Measurements from ENCODE around the gene PFAS. TPM values are rescaled to one million over a fixed set of nuclear protein-coding genes. Genes with fewer than 3 reads are reported as not detected.

PFAS gene
- total RNA-seq, 1 donor, result 37.0 TPM

DNA sequence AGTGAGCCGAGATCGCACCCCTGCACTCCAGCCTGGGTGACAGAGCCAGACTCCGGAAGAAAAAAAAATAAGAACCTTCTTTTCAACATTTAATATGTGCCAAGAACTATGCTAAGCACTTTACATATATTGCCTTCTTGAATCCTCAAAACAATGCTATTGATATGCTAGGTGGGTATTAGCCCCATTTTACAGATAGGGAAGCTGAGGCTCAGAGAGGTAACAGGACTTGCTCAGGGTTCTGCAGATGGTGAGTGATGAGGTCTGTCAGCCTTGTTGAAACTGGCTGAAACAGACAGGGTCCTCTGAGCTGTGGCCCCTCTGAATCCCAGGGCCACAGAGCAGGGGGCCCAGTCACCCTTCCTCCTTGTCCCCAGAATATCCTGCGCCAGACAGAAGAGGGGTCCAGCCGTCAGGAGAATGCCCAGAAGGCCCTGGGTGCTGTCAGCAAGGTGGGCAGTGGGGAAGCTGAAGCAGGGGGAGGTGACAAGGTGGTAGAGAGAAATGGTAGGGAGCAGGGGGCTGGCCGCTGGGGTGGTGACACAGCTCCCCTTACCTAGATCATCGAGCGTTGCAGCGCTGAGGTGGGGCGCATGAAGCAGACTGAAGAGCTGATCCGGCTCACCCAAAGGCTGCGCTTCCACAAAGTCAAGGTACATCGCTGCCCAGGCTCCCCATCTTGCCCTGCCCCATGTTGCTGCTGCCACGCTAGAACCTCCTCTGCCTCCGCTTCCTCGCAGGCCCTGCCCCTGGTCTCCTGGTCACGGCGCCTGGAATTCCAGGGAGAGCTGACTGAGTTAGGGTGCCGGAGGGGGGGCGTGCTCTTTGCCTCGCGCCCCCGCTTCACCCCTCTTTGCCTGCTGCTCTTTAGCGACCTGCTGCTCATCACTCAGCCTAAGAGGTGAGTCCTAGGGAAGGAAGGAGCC is 69.2 kb downstream of the PFAS start:
- no peak for DNase-seq (ENCODE audit: low read depth)
- TF ChIP-seq, protein P1, sequence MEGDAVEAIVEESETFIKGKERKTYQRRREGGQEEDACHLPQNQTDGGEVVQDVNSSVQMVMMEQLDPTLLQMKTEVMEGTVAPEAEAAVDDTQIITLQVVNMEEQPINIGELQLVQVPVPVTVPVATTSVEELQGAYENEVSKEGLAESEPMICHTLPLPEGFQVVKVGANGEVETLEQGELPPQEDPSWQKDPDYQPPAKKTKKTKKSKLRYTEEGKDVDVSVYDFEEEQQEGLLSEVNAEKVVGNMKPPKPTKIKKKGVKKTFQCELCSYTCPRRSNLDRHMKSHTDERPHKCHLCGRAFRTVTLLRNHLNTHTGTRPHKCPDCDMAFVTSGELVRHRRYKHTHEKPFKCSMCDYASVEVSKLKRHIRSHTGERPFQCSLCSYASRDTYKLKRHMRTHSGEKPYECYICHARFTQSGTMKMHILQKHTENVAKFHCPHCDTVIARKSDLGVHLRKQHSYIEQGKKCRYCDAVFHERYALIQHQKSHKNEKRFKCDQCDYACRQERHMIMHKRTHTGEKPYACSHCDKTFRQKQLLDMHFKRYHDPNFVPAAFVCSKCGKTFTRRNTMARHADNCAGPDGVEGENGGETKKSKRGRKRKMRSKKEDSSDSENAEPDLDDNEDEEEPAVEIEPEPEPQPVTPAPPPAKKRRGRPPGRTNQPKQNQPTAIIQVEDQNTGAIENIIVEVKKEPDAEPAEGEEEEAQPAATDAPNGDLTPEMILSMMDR (IDR thresholded peaks at IDR 0.05; ENCODE audit: insufficient read depth, low read length), result no peak
- H3K4me3 ChIP-seq (ENCODE audit: low read depth, low read length), result no peak overlapping the region

Other genes with a start within 250 kb of the PFAS start
- not detected in 2 replicates for gene GUCY2D, start 246.7 kb upstream of the PFAS start, total RNA-seq (ENCODE audit: low replicate concordance)
- 0.57 TPM in 1 of 2 replicates, not detected in the other for gene ALOX15B, start 210.2 kb upstream of the PFAS start, total RNA-seq (ENCODE audit: low replicate concordance)
- gene ALOX12B, start 161.6 kb upstream of the PFAS start, total RNA-seq (ENCODE audit: low replicate concordance), result not detected in 2 replicates
- 0.09 TPM in 1 of 2 replicates, not detected in the other for gene ALOXE3, start 130.8 kb upstream of the PFAS start, total RNA-seq (ENCODE audit: low replicate concordance)
- gene HES7, start 125.2 kb upstream of the PFAS start, total RNA-seq (ENCODE audit: low replicate concordance), result 0.09 TPM in 1 of 2 replicates, not detected in the other
- gene PER1, start 96.9 kb upstream of the PFAS start, total RNA-seq (ENCODE audit: low replicate concordance), result 1.6 and 12.7 TPM in 2 replicates
- gene VAMP2, start 86.3 kb upstream of the PFAS start, total RNA-seq (ENCODE audit: low replicate concordance), result 5.2 and 6.0 TPM in 2 replicates
- 17.3 and 32.7 TPM in 2 replicates for gene TMEM107, start 72.9 kb upstream of the PFAS start, total RNA-seq (ENCODE audit: low replicate concordance)
- gene BORCS6, start 59.1 kb upstream of the PFAS start, total RNA-seq (ENCODE audit: low replicate concordance), result 3.8 and 7.7 TPM in 2 replicates
- 5.7 and 31.8 TPM in 2 replicates for gene AURKB, start 38.7 kb upstream of the PFAS start, total RNA-seq (ENCODE audit: low replicate concordance)
- 4.2 and 12.8 TPM in 2 replicates for gene CTC1, start 1.2 kb upstream of the PFAS start, total RNA-seq (ENCODE audit: low replicate concordance)
- 11.0 and 11.4 TPM in 2 replicates for gene RANGRF, start 39.4 kb downstream of the PFAS start, total RNA-seq (ENCODE audit: low replicate concordance)
- 1.5 and 1.8 TPM in 2 replicates for gene SLC25A35, start 46.1 kb downstream of the PFAS start, total RNA-seq (ENCODE audit: low replicate concordance)
- gene ARHGEF15, start 61.0 kb downstream of the PFAS start, total RNA-seq (ENCODE audit: low replicate concordance), result 0.09 and 0.33 TPM in 2 replicates
- gene ODF4, start 90.6 kb downstream of the PFAS start, total RNA-seq (ENCODE audit: low replicate concordance), result not detected in 2 replicates
- gene RPL26, start 133.9 kb downstream of the PFAS start, total RNA-seq (ENCODE audit: low replicate concordance), result 2,801 and 6,665 TPM in 2 replicates
- not detected in 2 replicates for gene RNF222, start 148.5 kb downstream of the PFAS start, total RNA-seq (ENCODE audit: low replicate concordance)
- gene NDEL1, start 186.6 kb downstream of the PFAS start, total RNA-seq (ENCODE audit: low replicate concordance), result 42.6 and 68.8 TPM in 2 replicates

Measured in fibroblast of the aortic adventitia (primary cell).